Measurements from ENCODE around the gene NTN1.

GRCh38 chr17:9167379-9167778, 146.1 kb downstream of the NTN1 start:
- TF ChIP-seq CTCF (IDR thresholded peaks at IDR 0.05; ENCODE audit: low read depth, low read length, poor library complexity, severe bottlenecking) (no peak), EZH2phosphoT487 (IDR thresholded peaks at IDR 0.05; ENCODE audit: borderline replicate concordance, low read length) (no peak)

All from DOHH2 (cell line).